H1 (cell line): Measurements from ENCODE around the gene CD151. TPM values are rescaled to one million over a fixed set of nuclear protein-coding genes. Genes with fewer than 3 reads are reported as not detected.

Experiments used
- CTCF ChIA-PET: fragments of 300-600 bp; sonication (Branson Sonifier 250); formaldehyde crosslinking; loops from one replicate; lab custom pipeline; 2021; ENCODE audit not compliant: partially characterized antibody; lab: Charles Lee
- POLR2A ChIA-PET: fragments of 300-600 bp; sonication (Branson Sonifier 250); formaldehyde crosslinking; loops from one replicate; lab custom pipeline; 2021; ENCODE audit warnings: inconsistent platforms; ENCODE audit not compliant: partially characterized antibody; lab: Charles Lee
- DNase-seq, 2 experiments: peaks; one replicate each; pipeline versions ENCODE4 v3.0.0 to v3.0.0-alpha.2; 2010 to 2022; ENCODE audit warnings: low spot score in 2 of 2, low read depth in 1 of 2, mixed read lengths in 1 of 2
- FAIRE-seq: peaks from 2 replicates; lab custom pipeline; 2011; peaks lifted over from hg19 to GRCh38; lab: Jason Lieb, UNC
- H2AFZ ChIP-seq: 2 replicates; pipeline ENCODE4 v1.8.1; 2012; ENCODE audit warnings: low read length, inconsistent platforms
- H2AK5ac ChIP-seq: 2 replicates; pipeline ENCODE4 v1.6.1; 2013; ENCODE audit warnings: low read depth, low read length
- H2BK120ac ChIP-seq: replicated peaks from 2 replicates; pipeline ENCODE3; 2013; ENCODE audit warnings: low read depth, low read length, inconsistent platforms
- H2BK12ac ChIP-seq: 2 replicates; pipeline ENCODE4 v1.6.1; 2013; ENCODE audit warnings: low read depth, low read length
- H2BK15ac ChIP-seq: 2 replicates; pipeline ENCODE4 v1.6.1; 2013; ENCODE audit warnings: low read length
- H2BK20ac ChIP-seq: 2 replicates; pipeline ENCODE4 v1.6.1; 2013; ENCODE audit warnings: low read length
- H2BK5ac ChIP-seq: 2 replicates; pipeline ENCODE4 v1.6.1; 2013; ENCODE audit warnings: low read depth, low read length
- H3K14ac ChIP-seq: 2 replicates; pipeline ENCODE4 v1.6.1; 2013; ENCODE audit warnings: inconsistent platforms; ENCODE audit not compliant: insufficient read length
- H3K18ac ChIP-seq: 2 replicates; pipeline ENCODE4 v1.6.1; 2013; ENCODE audit warnings: low read length; ENCODE audit errors: extremely low read depth
- H3K23ac ChIP-seq: 2 replicates; pipeline ENCODE4 v1.6.1; 2013; ENCODE audit warnings: inconsistent platforms; ENCODE audit not compliant: insufficient read length
- H3K23me2 ChIP-seq: 2 replicates; pipeline ENCODE4 v1.6.1; 2013; ENCODE audit warnings: low read depth, low read length
- H3K27ac ChIP-seq: 2 replicates; pipeline ENCODE4 v1.6.1; 2011; ENCODE audit warnings: low read depth, low read length, inconsistent platforms
- H3K27me3 ChIP-seq, 4 experiments: replicated peaks in 1 of 4; 1 replicate in 1 of 4; 2 replicates in 3 of 4; pipeline versions ENCODE4 v1.6.1 to v1.8.1; 2011 to 2013; ENCODE audit warnings: low read length in 3 of 4, mild to moderate bottlenecking in 3 of 4, inconsistent platforms in 2 of 4, mixed read lengths in 2 of 4, moderate library complexity in 1 of 4; ENCODE audit not compliant: control insufficient read depth in 3 of 4, insufficient read depth in 3 of 4; ENCODE audit errors: extremely low read depth in 1 of 4
- H3K36me3 ChIP-seq, 4 experiments: 2 replicates each; pipeline versions ENCODE4 v1.6.1 to v1.8.1; 2011 to 2013; ENCODE audit warnings: mild to moderate bottlenecking in 4 of 4, low read length in 3 of 4, moderate library complexity in 2 of 4, control low read depth in 1 of 4, inconsistent platforms in 1 of 4; ENCODE audit not compliant: insufficient read depth in 4 of 4, control insufficient read depth in 2 of 4
- H3K4ac ChIP-seq: replicated peaks from 2 replicates; pipeline ENCODE3; 2013; ENCODE audit warnings: low read length, low read depth, mixed read lengths, inconsistent platforms; ENCODE audit not compliant: insufficient read length
- H3K4me1 ChIP-seq, 4 experiments: replicated peaks in 1 of 4; 1 replicate in 1 of 4; 2 replicates in 3 of 4; pipeline versions ENCODE4 v1.6.1 to v1.8.1; 2011 to 2013; ENCODE audit warnings: low read length in 3 of 4, inconsistent platforms in 2 of 4, mixed read lengths in 1 of 4; ENCODE audit not compliant: insufficient read depth in 4 of 4, control insufficient read depth in 3 of 4
- H3K4me2 ChIP-seq, 2 experiments: 2 replicates each; pipeline versions ENCODE4 v1.6.1 to v1.8.1; 2011 to 2013; ENCODE audit warnings: low read depth in 2 of 2, low read length in 2 of 2, control low read depth in 1 of 2, inconsistent platforms in 1 of 2, mild to moderate bottlenecking in 1 of 2; ENCODE audit not compliant: insufficient read depth in 1 of 2
- H3K4me3 ChIP-seq, 4 experiments: fragments of 200-600, 300-600 bp in 1 of 4; sonication (generic), shearing (Covaris generic), sonication (Bioruptor Twin) in 1 of 4; 2 replicates each; pipeline versions ENCODE4 v1.5.1 to v1.8.1; 2011 to 2016; ENCODE audit warnings: low read length in 4 of 4, low read depth in 3 of 4, control low read depth in 2 of 4, inconsistent platforms in 2 of 4, mild to moderate bottlenecking in 2 of 4, mixed read lengths in 1 of 4, moderate library complexity in 1 of 4; ENCODE audit not compliant: insufficient read depth in 2 of 4; ENCODE audit errors: extremely low read depth in 1 of 4
- H3K56ac ChIP-seq: replicated peaks from 2 replicates; pipeline ENCODE3; 2013; ENCODE audit warnings: low read depth, mild to moderate bottlenecking, mixed read lengths, low read length, inconsistent platforms; ENCODE audit not compliant: insufficient read length
- H3K79me1 ChIP-seq: 2 replicates; pipeline ENCODE4 v1.6.1; 2013; ENCODE audit warnings: low read depth, low read length, control low read depth
- H3K79me2 ChIP-seq, 2 experiments: 2 replicates each; pipeline versions ENCODE4 v1.6.1 to v1.8.1; 2012 to 2013; ENCODE audit warnings: low read length in 2 of 2, mild to moderate bottlenecking in 2 of 2, inconsistent platforms in 1 of 2; ENCODE audit not compliant: insufficient read depth in 2 of 2, control insufficient read depth in 1 of 2
- H3K9ac ChIP-seq, 4 experiments: replicated peaks in 1 of 4; 1 replicate in 1 of 4; 2 replicates in 3 of 4; pipeline versions ENCODE4 v1.6.1 to v1.8.1; 2011 to 2013; ENCODE audit warnings: low read depth in 3 of 4, low read length in 3 of 4, control low read depth in 2 of 4, mild to moderate bottlenecking in 2 of 4, moderate library complexity in 2 of 4, inconsistent platforms in 1 of 4; ENCODE audit errors: extremely low read depth in 1 of 4
- H3K9me3 ChIP-seq, 2 experiments: 2 replicates each; pipeline versions ENCODE4 v1.6.1 to v1.8.1; 2012 to 2013; ENCODE audit warnings: mild to moderate bottlenecking in 2 of 2, moderate library complexity in 2 of 2, control low read depth in 1 of 2, inconsistent platforms in 1 of 2, low read depth in 1 of 2, low read length in 1 of 2, mixed read lengths in 1 of 2; ENCODE audit not compliant: insufficient read depth in 2 of 2
- H4K20me1 ChIP-seq, 2 experiments: replicated peaks in 1 of 2; 2 replicates each; pipeline versions ENCODE3 to v1.8.1; 2011 to 2013; ENCODE audit warnings: inconsistent platforms in 2 of 2, low read length in 2 of 2, mild to moderate bottlenecking in 1 of 2; ENCODE audit not compliant: insufficient read depth in 2 of 2, control insufficient read depth in 1 of 2
- H4K5ac ChIP-seq: 2 replicates; pipeline ENCODE4 v1.6.1; 2013; ENCODE audit warnings: low read length, low read depth, mixed read lengths, inconsistent platforms; ENCODE audit not compliant: insufficient read length
- H4K8ac ChIP-seq: 2 replicates; pipeline ENCODE4 v1.8.0; 2013; ENCODE audit warnings: mild to moderate bottlenecking, moderate library complexity, low read length, inconsistent platforms; ENCODE audit not compliant: insufficient read depth; ENCODE audit errors: extremely low read depth
- H4K91ac ChIP-seq: replicated peaks from 2 replicates; pipeline ENCODE3; 2013; ENCODE audit warnings: low read length, mixed read lengths, inconsistent platforms; ENCODE audit not compliant: insufficient read length
- BRCA1 ChIP-seq: IDR thresholded peaks from 2 replicates; pipeline ENCODE4 v1.6.1; 2012; ENCODE audit warnings: low read depth, low read length, improper control_type of control experiment
- FOSL1 ChIP-seq: IDR thresholded peaks from 2 replicates; pipeline ENCODE4 v1.6.1; 2011; ENCODE audit warnings: mild to moderate bottlenecking, low read depth, low read length, moderate library complexity; ENCODE audit not compliant: insufficient read depth
- GTF2F1 ChIP-seq: IDR thresholded peaks from 2 replicates; pipeline ENCODE4 v1.6.1; 2012; ENCODE audit warnings: low read depth, low read length, improper control_type of control experiment, borderline replicate concordance
- RAD21 ChIP-seq, 2 experiments: IDR thresholded peaks in 1 of 2; conservative IDR thresholded peaks in 1 of 2; 2 replicates each; pipeline ENCODE4 v1.6.1; 2011; ENCODE audit warnings: low read depth in 2 of 2, low read length in 2 of 2, improper control_type of control experiment in 1 of 2, inconsistent platforms in 1 of 2, mild to moderate bottlenecking in 1 of 2, moderate library complexity in 1 of 2
- YY1 ChIP-seq: IDR thresholded peaks from 2 replicates; pipeline ENCODE4 v1.6.1; 2011; ENCODE audit warnings: low read depth, mild to moderate bottlenecking, low read length
- ZNF274 ChIP-seq: IDR thresholded peaks from 2 replicates; pipeline ENCODE4 v1.7.0; 2012; ENCODE audit warnings: low read length, borderline replicate concordance; ENCODE audit errors: extremely low read depth
- WGBS, 2 experiments: shearing (Covaris generic) in 1 of 2; methylation state at CpG; one replicate each; pipeline versions ENCODE4 v1.1.6 to v1.1.7; 2013 to 2015; ENCODE audit warnings: low lambda C conversion rate in 2 of 2, mixed read lengths in 2 of 2, inconsistent platforms in 1 of 2, low coverage in 1 of 2, missing lambda C conversion rate in 1 of 2; ENCODE audit not compliant: insufficient replicate concordance in 2 of 2, insufficient coverage in 1 of 2, insufficient read length in 1 of 2; ENCODE audit errors: extremely low coverage in 1 of 2, missing lambda C conversion rate in 1 of 2; 5-methylcytosine and 5-hydroxymethylcytosine counted together
- polyA plus RNA-seq, 7 experiments: library from polyadenylated mRNA; depleted of rRNA in 3 of 7; stranded (reverse) in 5 of 7; unstranded in 2 of 7; fragments of >200 nt in 5 of 7; fragments of 200-250 nt in 2 of 7; gene quantifications; 1 replicate in 5 of 7; 2 replicates in 1 of 7; 4 replicates in 1 of 7; pipeline versions ENCODE4 v1.2.1 to v1.2.3, GENCODE V29; 2011 to 2013; ENCODE audit warnings: missing spikeins in 2 of 7, mixed read lengths in 2 of 7
- total RNA-seq: library from RNA; stranded (reverse); fragmentation: NEBNext Ultra II Directional; extraction: Animal tissue kit (Norgen Biotek cat#: 25700); gene quantifications from 2 replicates; pipeline ENCODE4 v1.2.1, GENCODE V29; 2021
- TF ChIP-seq, protein P1 (sequence below): IDR thresholded peaks from 2 replicates; pipeline ENCODE4 v1.6.1; 2012; ENCODE audit warnings: inconsistent platforms

The CD151 gene
- total and polyA plus RNA-seq, 2 of the 8 experiments (the other 6 are each of a cell fraction or from before 2014, with no cell fraction given) = 101 to 212 TPM

- 96% methylated on average over 14 of the region's 14 CpGs; no CpG with 5 or more reads in 1 of the 2 experiments for WGBS, 2 experiments
- H4K8ac ChIP-seq = no peak overlapping the region; the same call in 1 of the 2 replicates
- no peak overlapping the region for H3K27ac ChIP-seq
- no peak overlapping the region for H2AFZ ChIP-seq
- H2BK120ac ChIP-seq = no peak overlapping the region
- TF ChIP-seq GTF2F1 = no peak
- TF ChIP-seq YY1 = no peak
- no peak for TF ChIP-seq FOSL1
- no peak for TF ChIP-seq ZNF274
- TF ChIP-seq BRCA1 = no peak
- TF ChIP-seq, protein P1, sequence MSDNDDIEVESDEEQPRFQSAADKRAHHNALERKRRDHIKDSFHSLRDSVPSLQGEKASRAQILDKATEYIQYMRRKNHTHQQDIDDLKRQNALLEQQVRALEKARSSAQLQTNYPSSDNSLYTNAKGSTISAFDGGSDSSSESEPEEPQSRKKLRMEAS = no peak
- TF ChIP-seq RAD21 (IDR thresholded peaks at IDR 0.05 in 1 of 2, conservative IDR thresholded peaks at IDR 0.05 in 1 of 2; ENCODE audit: low read depth in 2 of 2, low read length in 2 of 2) = no peak
- no peak overlapping the region for H3K18ac ChIP-seq
- no peak overlapping the region for H4K91ac ChIP-seq
- H2BK12ac ChIP-seq = no peak overlapping the region
- H4K5ac ChIP-seq = no peak overlapping the region
- peaks cover 3 to 22% of the 10 kb centered on the region in 2 experiments for H4K20me1 ChIP-seq
- no peak overlapping the region for H3K9ac ChIP-seq
- H3K36me3 ChIP-seq = peaks cover 2 to 12% (median 7%) of the 10 kb centered on the region in 4 experiments; a peak in 4 of 8 replicates
- no peak overlapping the region for H3K23ac ChIP-seq
- DNase-seq (no peak), FAIRE-seq (no peak)
- CTCF ChIA-PET = interaction anchor here (0.7 to 4.9 kb wide), 7 partner anchors 8 to 164 kb away, joined by 4 to 25 read pairs (median 7); no protein-coding TSS in a partner anchor
- no peak overlapping the region for H2AK5ac ChIP-seq
- POLR2A ChIA-PET = interaction anchor here (0.6 to 1.5 kb wide), 4 partner anchors 8 to 84 kb away, joined by 3 to 6 read pairs (median 4); no protein-coding TSS in a partner anchor
- H2BK5ac ChIP-seq = no peak overlapping the region
- peaks cover 0 to 5% (median 2%) of the 10 kb centered on the region in 4 experiments; a peak in 2 of 7 replicates for H3K4me1 ChIP-seq
- H3K79me2 ChIP-seq = no peaks in the 10 kb centered on the region
- H3K27me3 ChIP-seq = no peaks in the 10 kb centered on the region
- no peak overlapping the region for H3K4me3 ChIP-seq
- H2BK15ac ChIP-seq = no peak overlapping the region
- H3K4me2 ChIP-seq = no peak overlapping the region
- H3K23me2 ChIP-seq = no peaks in the 10 kb centered on the region
- H2BK20ac ChIP-seq = no peak overlapping the region
- no peak overlapping the region for H3K4ac ChIP-seq
- H3K79me1 ChIP-seq = no peaks in the 10 kb centered on the region
- no peak overlapping the region for H3K56ac ChIP-seq
- H3K14ac ChIP-seq = no peak overlapping the region
- no peaks in the 10 kb centered on the region for H3K9me3 ChIP-seq
These were observed 54.8 kb downstream of the CD151 start for GRCh38 chr11:887589-887988.
